Liver (tissue), 9 donors: ENCODE measurements around the gene CD82. TPM values are rescaled to one million over a fixed set of nuclear protein-coding genes. Genes with fewer than 3 reads are reported as not detected.

Experiments
- DNase-seq: peaks from one replicate; pipeline ENCODE4 v3.0.0-alpha.2; 2017; ENCODE audit warnings: low spot score
- H3K27ac ChIP-seq, 2 donors: one replicate each; pipeline ENCODE4 v1.7.0; 2013; ENCODE audit warnings: inconsistent platforms in 2 of 2, low read length in 2 of 2, control low read depth in 1 of 2, low read depth in 1 of 2, mild to moderate bottlenecking in 1 of 2
- H3K27me3 ChIP-seq, 4 donors: one replicate each; pipeline versions ENCODE4 v1.6.1 to v1.7.0; 2013; ENCODE audit warnings: low read length in 3 of 4, inconsistent platforms in 1 of 4, mild to moderate bottlenecking in 1 of 4, moderate library complexity in 1 of 4; ENCODE audit not compliant: control insufficient read depth in 4 of 4, insufficient read depth in 4 of 4
- H3K36me3 ChIP-seq, 4 donors: one replicate each; pipeline versions ENCODE4 v1.6.1 to v1.7.0; 2013; ENCODE audit warnings: low read length in 3 of 4, mild to moderate bottlenecking in 3 of 4, low read depth in 1 of 4, moderate library complexity in 1 of 4; ENCODE audit not compliant: control insufficient read depth in 4 of 4, insufficient read depth in 3 of 4
- H3K4me1 ChIP-seq, 4 donors: one replicate each; pipeline versions ENCODE4 v1.6.1 to v1.7.0; 2013; ENCODE audit warnings: low read length in 3 of 4, mild to moderate bottlenecking in 3 of 4, moderate library complexity in 1 of 4; ENCODE audit not compliant: control insufficient read depth in 4 of 4, insufficient read depth in 4 of 4
- H3K4me3 ChIP-seq, 3 donors: one replicate each; pipeline versions ENCODE4 v1.6.1 to v1.7.0; 2013; ENCODE audit warnings: low read length in 3 of 3, control low read depth in 1 of 3, low read depth in 1 of 3, mild to moderate bottlenecking in 1 of 3
- H3K9ac ChIP-seq, 2 donors: one replicate each; pipeline ENCODE4 v1.7.0; 2013; ENCODE audit warnings: low read length in 2 of 2, mild to moderate bottlenecking in 2 of 2, moderate library complexity in 2 of 2, control low read depth in 1 of 2, low read depth in 1 of 2
- H3K9me3 ChIP-seq, 4 donors: one replicate each; pipeline versions ENCODE4 v1.6.1 to v1.7.0; 2013; ENCODE audit warnings: low read length in 3 of 4; ENCODE audit not compliant: control insufficient read depth in 4 of 4
- EGR1 ChIP-seq, 2 donors: IDR thresholded peaks; 2 replicates each; pipeline ENCODE4 v1.6.1; 2016 to 2018; ENCODE audit warnings: antibody characterized with exemption in 2 of 2, low read depth in 2 of 2
- FOXA1 ChIP-seq: IDR thresholded peaks from 2 replicates; pipeline ENCODE4 v1.6.1; 2016; ENCODE audit warnings: antibody characterized with exemption
- FOXA2 ChIP-seq: IDR thresholded peaks from 2 replicates; pipeline ENCODE4 v1.6.1; 2016; ENCODE audit warnings: antibody characterized with exemption
- GABPA ChIP-seq, 2 donors: IDR thresholded peaks in 1 of 2; conservative IDR thresholded peaks in 1 of 2; 2 replicates each; pipeline ENCODE4 v1.6.1; 2016; ENCODE audit warnings: antibody characterized with exemption in 2 of 2, mild to moderate bottlenecking in 1 of 2, moderate library complexity in 1 of 2
- HNF4A ChIP-seq, 2 donors: conservative IDR thresholded peaks; 2 replicates each; pipeline ENCODE4 v1.6.1; 2016; ENCODE audit warnings: antibody characterized with exemption in 2 of 2, mild to moderate bottlenecking in 2 of 2
- HNF4G ChIP-seq: IDR thresholded peaks from 2 replicates; pipeline ENCODE4 v1.6.1; 2016; ENCODE audit warnings: antibody characterized with exemption
- JUND ChIP-seq, 2 donors: IDR thresholded peaks; 2 replicates each; pipeline ENCODE4 v1.6.1; 2016; ENCODE audit warnings: antibody characterized with exemption in 2 of 2
- NR2F2 ChIP-seq: IDR thresholded peaks from 2 replicates; pipeline ENCODE4 v1.6.1; 2016; ENCODE audit warnings: antibody characterized with exemption
- RAD21 ChIP-seq, 2 donors: IDR thresholded peaks; 2 replicates each; pipeline ENCODE4 v1.6.1; 2016; ENCODE audit warnings: antibody characterized with exemption in 2 of 2, mild to moderate bottlenecking in 2 of 2
- REST ChIP-seq: IDR thresholded peaks from 2 replicates; pipeline ENCODE4 v1.6.1; 2016; ENCODE audit warnings: antibody characterized with exemption, mild to moderate bottlenecking
- RXRA ChIP-seq, 2 donors: IDR thresholded peaks; 2 replicates each; pipeline ENCODE4 v1.6.1; 2017 to 2018; ENCODE audit warnings: antibody characterized with exemption in 2 of 2, mild to moderate bottlenecking in 1 of 2
- SP1 ChIP-seq: IDR thresholded peaks from 2 replicates; pipeline ENCODE4 v1.6.1; 2018; ENCODE audit warnings: antibody characterized with exemption, mild to moderate bottlenecking
- TAF1 ChIP-seq: conservative IDR thresholded peaks from 2 replicates; pipeline ENCODE4 v1.6.1; 2016; ENCODE audit warnings: antibody characterized with exemption, mild to moderate bottlenecking
- YY1 ChIP-seq: IDR thresholded peaks from 2 replicates; pipeline ENCODE4 v1.6.1; 2016; ENCODE audit warnings: antibody characterized with exemption, mild to moderate bottlenecking
- WGBS: extraction: QIAGEN DNeasy Blood & Tissue Kit; methylation state at CpG from one replicate; pipeline ENCODE4 v1.1.7; 2013; 5-methylcytosine and 5-hydroxymethylcytosine counted together
- polyA plus RNA-seq, 2 donors: library from polyadenylated mRNA; stranded (reverse) in 1 of 2; unstranded in 1 of 2; fragments of 200-250 nt in 1 of 2; fragments of >200 nt in 1 of 2; fragmentation: Nextera tagmentation in 1 of 2; extraction: Ambion mirVana in 1 of 2; gene quantifications; one replicate each; pipeline versions ENCODE4 v1.2.1 to v1.2.3, GENCODE V29; 2013 to 2015
- total RNA-seq, 2 donors: library from RNA; depleted of rRNA; stranded (reverse); fragments of >200 nt; gene quantifications; one replicate each; pipeline ENCODE4 v1.2.3, GENCODE V29; 2014
- TF ChIP-seq, protein P1 (sequence below): IDR thresholded peaks from 2 replicates; pipeline ENCODE4 v1.6.1; 2016; ENCODE audit warnings: antibody characterized with exemption
- TF ChIP-seq, protein P2 (sequence below): fragments of 150-350 bp; IDR thresholded peaks from 2 replicates; pipeline ENCODE4 v1.5.1; 2017; ENCODE audit warnings: improper control_type of control experiment, low read depth, low read length; ENCODE audit not compliant: missing input control
- TF ChIP-seq, protein P3 (sequence below): IDR thresholded peaks from 2 replicates; pipeline ENCODE4 v1.6.1; 2016; ENCODE audit warnings: antibody characterized with exemption
- TF ChIP-seq, protein P4 (sequence below): IDR thresholded peaks from 2 replicates; pipeline ENCODE4 v1.6.1; 2016; ENCODE audit warnings: antibody characterized with exemption
- donor health status: healthy.
- donor health status: healthy.
- donor health status: healthy.
- donor health status: healthy.
- donor health status: healthy.

Gene CD82
- total and polyA plus RNA-seq, 4 donors, result 27.4 to 82.6 (median 47.8) TPM

GRCh38 chr11:44617671-44618461, 52.4 kb downstream of the CD82 start:
- H3K27me3 ChIP-seq, result no peaks in the 10 kb centered on the region
- no peak for DNase-seq
- H3K4me1 ChIP-seq, result peaks cover 11 to 46% (median 39%) of the 10 kb centered on the region in 4 donors
- 92% methylated on average over 18 of the region's 18 CpGs for WGBS
- H3K4me3 ChIP-seq, result no peak overlapping the region
- peaks cover 0 to 3% (median 1%) of the 10 kb centered on the region in 4 donors for H3K36me3 ChIP-seq
- TF ChIP-seq EGR1 (IDR thresholded peaks at IDR 0.05; ENCODE audit: low read depth in 2 of 2) (no peak), REST (no peak), YY1 (no peak), RAD21 (IDR thresholded peaks at IDR 0.05) (no peak), HNF4G (no peak), JUND (IDR thresholded peaks at IDR 0.05) (no peak), FOXA1 (no peak), TAF1 (no peak), GABPA (IDR thresholded peaks at IDR 0.05 in 1 of 2, conservative IDR thresholded peaks at IDR 0.05 in 1 of 2) (no peak), NR2F2 (no peak), FOXA2 (no peak), SP1 (no peak), HNF4A (conservative IDR thresholded peaks at IDR 0.05) (no peak), RXRA (IDR thresholded peaks at IDR 0.05) (no peak)
- TF ChIP-seq, protein P1, sequence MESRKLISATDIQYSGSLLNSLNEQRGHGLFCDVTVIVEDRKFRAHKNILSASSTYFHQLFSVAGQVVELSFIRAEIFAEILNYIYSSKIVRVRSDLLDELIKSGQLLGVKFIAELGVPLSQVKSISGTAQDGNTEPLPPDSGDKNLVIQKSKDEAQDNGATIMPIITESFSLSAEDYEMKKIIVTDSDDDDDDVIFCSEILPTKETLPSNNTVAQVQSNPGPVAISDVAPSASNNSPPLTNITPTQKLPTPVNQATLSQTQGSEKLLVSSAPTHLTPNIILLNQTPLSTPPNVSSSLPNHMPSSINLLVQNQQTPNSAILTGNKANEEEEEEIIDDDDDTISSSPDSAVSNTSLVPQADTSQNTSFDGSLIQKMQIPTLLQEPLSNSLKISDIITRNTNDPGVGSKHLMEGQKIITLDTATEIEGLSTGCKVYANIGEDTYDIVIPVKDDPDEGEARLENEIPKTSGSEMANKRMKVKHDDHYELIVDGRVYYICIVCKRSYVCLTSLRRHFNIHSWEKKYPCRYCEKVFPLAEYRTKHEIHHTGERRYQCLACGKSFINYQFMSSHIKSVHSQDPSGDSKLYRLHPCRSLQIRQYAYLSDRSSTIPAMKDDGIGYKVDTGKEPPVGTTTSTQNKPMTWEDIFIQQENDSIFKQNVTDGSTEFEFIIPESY, result no peak
- TF ChIP-seq, protein P2, sequence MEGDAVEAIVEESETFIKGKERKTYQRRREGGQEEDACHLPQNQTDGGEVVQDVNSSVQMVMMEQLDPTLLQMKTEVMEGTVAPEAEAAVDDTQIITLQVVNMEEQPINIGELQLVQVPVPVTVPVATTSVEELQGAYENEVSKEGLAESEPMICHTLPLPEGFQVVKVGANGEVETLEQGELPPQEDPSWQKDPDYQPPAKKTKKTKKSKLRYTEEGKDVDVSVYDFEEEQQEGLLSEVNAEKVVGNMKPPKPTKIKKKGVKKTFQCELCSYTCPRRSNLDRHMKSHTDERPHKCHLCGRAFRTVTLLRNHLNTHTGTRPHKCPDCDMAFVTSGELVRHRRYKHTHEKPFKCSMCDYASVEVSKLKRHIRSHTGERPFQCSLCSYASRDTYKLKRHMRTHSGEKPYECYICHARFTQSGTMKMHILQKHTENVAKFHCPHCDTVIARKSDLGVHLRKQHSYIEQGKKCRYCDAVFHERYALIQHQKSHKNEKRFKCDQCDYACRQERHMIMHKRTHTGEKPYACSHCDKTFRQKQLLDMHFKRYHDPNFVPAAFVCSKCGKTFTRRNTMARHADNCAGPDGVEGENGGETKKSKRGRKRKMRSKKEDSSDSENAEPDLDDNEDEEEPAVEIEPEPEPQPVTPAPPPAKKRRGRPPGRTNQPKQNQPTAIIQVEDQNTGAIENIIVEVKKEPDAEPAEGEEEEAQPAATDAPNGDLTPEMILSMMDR, result no peak
- TF ChIP-seq, protein P3, sequence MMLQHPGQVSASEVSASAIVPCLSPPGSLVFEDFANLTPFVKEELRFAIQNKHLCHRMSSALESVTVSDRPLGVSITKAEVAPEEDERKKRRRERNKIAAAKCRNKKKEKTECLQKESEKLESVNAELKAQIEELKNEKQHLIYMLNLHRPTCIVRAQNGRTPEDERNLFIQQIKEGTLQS, result no peak
- TF ChIP-seq, protein P4, sequence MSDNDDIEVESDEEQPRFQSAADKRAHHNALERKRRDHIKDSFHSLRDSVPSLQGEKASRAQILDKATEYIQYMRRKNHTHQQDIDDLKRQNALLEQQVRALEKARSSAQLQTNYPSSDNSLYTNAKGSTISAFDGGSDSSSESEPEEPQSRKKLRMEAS, result no peak
- no peaks in the 10 kb centered on the region for H3K9me3 ChIP-seq
- no peak overlapping the region for H3K9ac ChIP-seq
- H3K27ac ChIP-seq, result no peak overlapping the region
